HEK293 (cell line): ENCODE data around the gene HYPK.

ENCODE experiments used
- KLF17 ChIP-seq: fragments of 450-650 bp; formaldehyde crosslinking; IDR thresholded peaks from 2 replicates; pipeline ENCODE4 v1.5.1; 2016; ENCODE audit warnings: missing biosample characterization, missing genetic modification characterization
- KLF7 ChIP-seq: fragments of 450-650 bp; formaldehyde crosslinking; IDR thresholded peaks from 2 replicates; pipeline ENCODE4 v1.5.1; 2016; ENCODE audit warnings: missing biosample characterization, missing genetic modification characterization, borderline replicate concordance
- KLF9 ChIP-seq: fragments of 450-650 bp; formaldehyde crosslinking; IDR thresholded peaks from 2 replicates; pipeline ENCODE4 v1.5.1; 2016; ENCODE audit warnings: missing biosample characterization, missing genetic modification characterization, low read depth
- SP3 ChIP-seq: fragments of 450-650 bp; formaldehyde crosslinking; IDR thresholded peaks from 2 replicates; pipeline ENCODE4 v1.5.1; 2016; ENCODE audit warnings: missing biosample characterization, missing genetic modification characterization
- ZBTB21 ChIP-seq: fragments of 450-650 bp; formaldehyde crosslinking; IDR thresholded peaks from 2 replicates; pipeline ENCODE4 v1.5.1; 2017; ENCODE audit warnings: missing biosample characterization, missing genetic modification characterization
- ZBTB7A ChIP-seq: fragments of 450-650 bp; formaldehyde crosslinking; IDR thresholded peaks from 2 replicates; pipeline ENCODE4 v1.5.1; 2016; ENCODE audit warnings: low read depth, missing biosample characterization, missing genetic modification characterization
- ZFHX2 ChIP-seq: fragments of 450-650 bp; formaldehyde crosslinking; conservative IDR thresholded peaks from 2 replicates; pipeline ENCODE4 v1.5.1; 2016; ENCODE audit warnings: missing biosample characterization, missing genetic modification characterization
- ZIC2 ChIP-seq: fragments of 450-650 bp; formaldehyde crosslinking; IDR thresholded peaks from 2 replicates; pipeline ENCODE4 v1.5.1; 2016; ENCODE audit warnings: missing biosample characterization, missing genetic modification characterization
- ZNF2 ChIP-seq: fragments of 450-650 bp; formaldehyde crosslinking; IDR thresholded peaks from 2 replicates; pipeline ENCODE4 v1.5.1; 2016; ENCODE audit warnings: missing biosample characterization, missing genetic modification characterization
- ZNF223 ChIP-seq: fragments of 450-650 bp; formaldehyde crosslinking; IDR thresholded peaks from 2 replicates; pipeline ENCODE4 v1.5.1; 2016; ENCODE audit warnings: missing biosample characterization, missing genetic modification characterization
- ZNF274 ChIP-seq, 2 experiments: fragments of 200-500 bp in 1 of 2; fragments of 450-650 bp in 1 of 2; sonication (Bioruptor generic) in 1 of 2; formaldehyde crosslinking in 1 of 2; IDR thresholded peaks; 2 replicates each; pipeline versions ENCODE4 v1.5.1 to v1.6.1; 2014 to 2016; ENCODE audit warnings: borderline replicate concordance in 1 of 2, inconsistent platforms in 1 of 2, low read length in 1 of 2, missing biosample characterization in 1 of 2, missing genetic modification characterization in 1 of 2
- ZNF324 ChIP-seq: fragments of 450-650 bp; formaldehyde crosslinking; IDR thresholded peaks from 2 replicates; pipeline ENCODE4 v1.5.1; 2016; ENCODE audit warnings: missing biosample characterization, missing genetic modification characterization
- ZNF341 ChIP-seq: fragments of 450-650 bp; formaldehyde crosslinking; IDR thresholded peaks from 2 replicates; pipeline ENCODE4; 2016; ENCODE audit warnings: low read depth, missing biosample characterization, missing genetic modification characterization
- ZNF366 ChIP-seq: fragments of 450-650 bp; formaldehyde crosslinking; conservative IDR thresholded peaks from 2 replicates; pipeline ENCODE4 v1.5.1; 2016; ENCODE audit warnings: missing biosample characterization, missing genetic modification characterization
- ZNF530 ChIP-seq: fragments of 450-650 bp; formaldehyde crosslinking; IDR thresholded peaks from 2 replicates; pipeline ENCODE4 v1.5.1; 2016; ENCODE audit warnings: low read depth, missing biosample characterization, missing genetic modification characterization
- ZNF621 ChIP-seq: fragments of 450-650 bp; formaldehyde crosslinking; IDR thresholded peaks from 2 replicates; pipeline ENCODE4 v1.5.1; 2017; ENCODE audit warnings: missing biosample characterization, missing genetic modification characterization
- ZNF692 ChIP-seq: fragments of 450-650 bp; formaldehyde crosslinking; IDR thresholded peaks from 2 replicates; pipeline ENCODE4 v1.5.1; 2016; ENCODE audit warnings: missing biosample characterization, missing genetic modification characterization
- ZNF76 ChIP-seq: fragments of 450-650 bp; formaldehyde crosslinking; IDR thresholded peaks from 2 replicates; pipeline ENCODE4; 2016; ENCODE audit warnings: low read depth, missing biosample characterization, missing genetic modification characterization, borderline replicate concordance
- ZNF785 ChIP-seq: fragments of 450-650 bp; formaldehyde crosslinking; IDR thresholded peaks from 2 replicates; pipeline ENCODE4 v1.5.1; 2016; ENCODE audit warnings: missing biosample characterization, missing genetic modification characterization
- ZSCAN5A ChIP-seq: fragments of 450-650 bp; formaldehyde crosslinking; IDR thresholded peaks from 2 replicates; pipeline ENCODE4 v1.5.1; 2016; ENCODE audit warnings: missing biosample characterization, missing genetic modification characterization
- ZXDB ChIP-seq: fragments of 450-650 bp; formaldehyde crosslinking; IDR thresholded peaks from 2 replicates; pipeline ENCODE4 v1.5.1; 2016; ENCODE audit warnings: missing biosample characterization, missing genetic modification characterization
- TF ChIP-seq, protein P1 (sequence below): fragments of 450-650 bp; formaldehyde crosslinking; conservative IDR thresholded peaks from 2 replicates; pipeline ENCODE4 v1.5.1; 2016; ENCODE audit warnings: low read depth, missing biosample characterization, missing genetic modification characterization
- TF ChIP-seq, protein P2 (sequence below): fragments of 450-650 bp; formaldehyde crosslinking; IDR thresholded peaks from 2 replicates; pipeline ENCODE4 v1.5.1; 2016; ENCODE audit warnings: missing biosample characterization, missing genetic modification characterization, borderline replicate concordance

Gene HYPK

GRCh38 chr15:43791993-43792760 is 8.2 kb upstream of the HYPK start, which contains the start of gene SERF2 (continued):
- TF ChIP-seq ZNF274 (IDR thresholded peaks at IDR 0.05; ENCODE audit: low read length) (no peak), ZNF274 (tag by site-specific recombination; IDR thresholded peaks at IDR 0.05; ENCODE audit: borderline replicate concordance) (no peak), ZXDB (tag by site-specific recombination) (peak; percentile 72), KLF17 (tag by site-specific recombination) (0 out of 2 replicates have a peak, but pooled peaks have one; percentile 19), ZFHX2 (tag by site-specific recombination) (peak; percentile 68), ZBTB7A (tag by site-specific recombination) (0 out of 2 replicates have a peak, but pooled peaks have one; percentile 33), ZNF366 (tag by site-specific recombination) (peak; percentile 26; the same call in 1 of the 2 replicates), KLF9 (peak; percentile 66), ZNF76 (tag by site-specific recombination) (no peak; the same call in 1 of the 2 replicates), ZNF341 (tag by site-specific recombination) (peak; percentile 35), ZNF2 (peak; percentile 30; the same call in 1 of the 2 replicates), ZSCAN5A (tag by site-specific recombination) (0 out of 2 replicates have a peak, but pooled peaks have one; percentile 18), ZNF530 (no peak), ZIC2 (tag by site-specific recombination) (peak; percentile 22; the same call in 1 of the 2 replicates), SP3 (tag by site-specific recombination) (peak; percentile 80), ZNF324 (tag by site-specific recombination) (peak; percentile 16; the same call in 1 of the 2 replicates), ZNF692 (tag by site-specific recombination) (0 out of 2 replicates have a peak, but pooled peaks have one; percentile 35), KLF7 (tag by site-specific recombination) (0 out of 2 replicates have a peak, but pooled peaks have one; percentile 49), ZNF785 (no peak), ZBTB21 (tag by site-specific recombination) (peak; percentile 42; the same call in 1 of the 2 replicates), ZNF223 (tag by site-specific recombination) (no peak), ZNF621 (tag by site-specific recombination) (no peak)
- TF ChIP-seq, protein P1, sequence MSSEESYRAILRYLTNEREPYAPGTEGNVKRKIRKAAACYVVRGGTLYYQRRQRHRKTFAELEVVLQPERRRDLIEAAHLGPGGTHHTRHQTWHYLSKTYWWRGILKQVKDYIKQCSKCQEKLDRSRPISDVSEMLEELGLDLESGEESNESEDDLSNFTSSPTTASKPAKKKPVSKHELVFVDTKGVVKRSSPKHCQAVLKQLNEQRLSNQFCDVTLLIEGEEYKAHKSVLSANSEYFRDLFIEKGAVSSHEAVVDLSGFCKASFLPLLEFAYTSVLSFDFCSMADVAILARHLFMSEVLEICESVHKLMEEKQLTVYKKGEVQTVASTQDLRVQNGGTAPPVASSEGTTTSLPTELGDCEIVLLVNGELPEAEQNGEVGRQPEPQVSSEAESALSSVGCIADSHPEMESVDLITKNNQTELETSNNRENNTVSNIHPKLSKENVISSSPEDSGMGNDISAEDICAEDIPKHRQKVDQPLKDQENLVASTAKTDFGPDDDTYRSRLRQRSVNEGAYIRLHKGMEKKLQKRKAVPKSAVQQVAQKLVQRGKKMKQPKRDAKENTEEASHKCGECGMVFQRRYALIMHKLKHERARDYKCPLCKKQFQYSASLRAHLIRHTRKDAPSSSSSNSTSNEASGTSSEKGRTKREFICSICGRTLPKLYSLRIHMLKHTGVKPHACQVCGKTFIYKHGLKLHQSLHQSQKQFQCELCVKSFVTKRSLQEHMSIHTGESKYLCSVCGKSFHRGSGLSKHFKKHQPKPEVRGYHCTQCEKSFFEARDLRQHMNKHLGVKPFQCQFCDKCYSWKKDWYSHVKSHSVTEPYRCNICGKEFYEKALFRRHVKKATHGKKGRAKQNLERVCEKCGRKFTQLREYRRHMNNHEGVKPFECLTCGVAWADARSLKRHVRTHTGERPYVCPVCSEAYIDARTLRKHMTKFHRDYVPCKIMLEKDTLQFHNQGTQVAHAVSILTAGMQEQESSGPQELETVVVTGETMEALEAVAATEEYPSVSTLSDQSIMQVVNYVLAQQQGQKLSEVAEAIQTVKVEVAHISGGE (tag by site-specific recombination), result 0 out of 2 replicates have a peak, but pooled peaks have one; percentile 9
- TF ChIP-seq, protein P2, sequence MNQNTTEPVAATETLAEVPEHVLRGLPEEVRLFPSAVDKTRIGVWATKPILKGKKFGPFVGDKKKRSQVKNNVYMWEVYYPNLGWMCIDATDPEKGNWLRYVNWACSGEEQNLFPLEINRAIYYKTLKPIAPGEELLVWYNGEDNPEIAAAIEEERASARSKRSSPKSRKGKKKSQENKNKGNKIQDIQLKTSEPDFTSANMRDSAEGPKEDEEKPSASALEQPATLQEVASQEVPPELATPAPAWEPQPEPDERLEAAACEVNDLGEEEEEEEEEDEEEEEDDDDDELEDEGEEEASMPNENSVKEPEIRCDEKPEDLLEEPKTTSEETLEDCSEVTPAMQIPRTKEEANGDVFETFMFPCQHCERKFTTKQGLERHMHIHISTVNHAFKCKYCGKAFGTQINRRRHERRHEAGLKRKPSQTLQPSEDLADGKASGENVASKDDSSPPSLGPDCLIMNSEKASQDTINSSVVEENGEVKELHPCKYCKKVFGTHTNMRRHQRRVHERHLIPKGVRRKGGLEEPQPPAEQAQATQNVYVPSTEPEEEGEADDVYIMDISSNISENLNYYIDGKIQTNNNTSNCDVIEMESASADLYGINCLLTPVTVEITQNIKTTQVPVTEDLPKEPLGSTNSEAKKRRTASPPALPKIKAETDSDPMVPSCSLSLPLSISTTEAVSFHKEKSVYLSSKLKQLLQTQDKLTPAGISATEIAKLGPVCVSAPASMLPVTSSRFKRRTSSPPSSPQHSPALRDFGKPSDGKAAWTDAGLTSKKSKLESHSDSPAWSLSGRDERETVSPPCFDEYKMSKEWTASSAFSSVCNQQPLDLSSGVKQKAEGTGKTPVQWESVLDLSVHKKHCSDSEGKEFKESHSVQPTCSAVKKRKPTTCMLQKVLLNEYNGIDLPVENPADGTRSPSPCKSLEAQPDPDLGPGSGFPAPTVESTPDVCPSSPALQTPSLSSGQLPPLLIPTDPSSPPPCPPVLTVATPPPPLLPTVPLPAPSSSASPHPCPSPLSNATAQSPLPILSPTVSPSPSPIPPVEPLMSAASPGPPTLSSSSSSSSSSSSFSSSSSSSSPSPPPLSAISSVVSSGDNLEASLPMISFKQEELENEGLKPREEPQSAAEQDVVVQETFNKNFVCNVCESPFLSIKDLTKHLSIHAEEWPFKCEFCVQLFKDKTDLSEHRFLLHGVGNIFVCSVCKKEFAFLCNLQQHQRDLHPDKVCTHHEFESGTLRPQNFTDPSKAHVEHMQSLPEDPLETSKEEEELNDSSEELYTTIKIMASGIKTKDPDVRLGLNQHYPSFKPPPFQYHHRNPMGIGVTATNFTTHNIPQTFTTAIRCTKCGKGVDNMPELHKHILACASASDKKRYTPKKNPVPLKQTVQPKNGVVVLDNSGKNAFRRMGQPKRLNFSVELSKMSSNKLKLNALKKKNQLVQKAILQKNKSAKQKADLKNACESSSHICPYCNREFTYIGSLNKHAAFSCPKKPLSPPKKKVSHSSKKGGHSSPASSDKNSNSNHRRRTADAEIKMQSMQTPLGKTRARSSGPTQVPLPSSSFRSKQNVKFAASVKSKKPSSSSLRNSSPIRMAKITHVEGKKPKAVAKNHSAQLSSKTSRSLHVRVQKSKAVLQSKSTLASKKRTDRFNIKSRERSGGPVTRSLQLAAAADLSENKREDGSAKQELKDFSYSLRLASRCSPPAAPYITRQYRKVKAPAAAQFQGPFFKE, result 0 out of 2 replicates have a peak, but pooled peaks have one; percentile 75
